Right lobe of liver (tissue), 6 donors: ENCODE results near the gene ISL2. TPM values are rescaled to one million over a fixed set of nuclear protein-coding genes. Genes with fewer than 3 reads are reported as not detected.

Experiments
- ATAC-seq, 4 donors: fragments of 200-7000 bp; cut with Tn5 transposase; one replicate each; pipeline ENCODE4 v1.9.1; 2020; ENCODE audit warnings: mild to moderate bottlenecking in 4 of 4, moderate library complexity in 4 of 4
- DNase-seq, 3 donors: peaks; one replicate each; pipeline ENCODE4 v3.0.0-alpha.2; 2020
- H3K27ac ChIP-seq, 3 donors: fragments of 200-600 bp; one replicate each; pipeline ENCODE4 v1.8.0; 2022
- H3K27me3 ChIP-seq, 2 donors: fragments of 200-600 bp; one replicate each; pipeline ENCODE4 v1.8.0; 2022
- H3K36me3 ChIP-seq, 4 donors: fragments of 200-600 bp; sonication (generic) in 1 of 4; one replicate each; pipeline versions ENCODE4 v1.5.1 to v1.8.0; 2017 to 2022; ENCODE audit warnings: control low read depth in 1 of 4
- H3K4me1 ChIP-seq, 4 donors: fragments of 200-600 bp; sonication (generic) in 1 of 4; one replicate each; pipeline versions ENCODE4 v1.5.1 to v1.8.0; 2017 to 2022; ENCODE audit warnings: control low read depth in 1 of 4
- H3K4me3 ChIP-seq, 3 donors: fragments of 200-600 bp; one replicate each; pipeline ENCODE4 v1.8.0; 2022
- H3K9me3 ChIP-seq, 4 donors: fragments of 200-600 bp; sonication (generic) in 1 of 4; one replicate each; pipeline versions ENCODE4 v1.5.1 to v1.8.0; 2017 to 2022; ENCODE audit warnings: control low read depth in 1 of 4
- CTCF ChIP-seq, 4 donors: fragments of 200-600 bp in 3 of 4; fragments of 450-650 bp in 1 of 4; IDR thresholded peaks; one replicate each; pipeline versions ENCODE4 v1.5.1 to v1.8.0; 2016 to 2022; ENCODE audit warnings: antibody characterized with exemption in 4 of 4, mild to moderate bottlenecking in 2 of 4
- POLR2A ChIP-seq: fragments of 450-650 bp; IDR thresholded peaks from one replicate; pipeline ENCODE4 v1.6.1; 2017; ENCODE audit warnings: antibody characterized with exemption, mild to moderate bottlenecking
- WGBS: methylation state at CpG from one replicate; pipeline ENCODE4 v1.1.6; 2018; ENCODE audit warnings: low coverage, low lambda C conversion rate; ENCODE audit not compliant: insufficient coverage; ENCODE audit errors: missing lambda C conversion rate; 5-methylcytosine and 5-hydroxymethylcytosine counted together
- intact Hi-C, 2 donors: fragments of 100-400 bp; cut with DNase I; formaldehyde crosslinking; loops; one replicate each; pipeline versions ENCODE4 v1.11.2 to v1.14.1; 2022
- total RNA-seq, 6 experiments: library from RNA; depleted of rRNA in 2 of 6; stranded (reverse); fragments of >200 nt in 2 of 6; fragmentation: NEBNext Ultra II Directional in 3 of 6; extraction: Animal tissue kit (Norgen Biotek cat#: 25700) in 3 of 6; gene quantifications; one replicate each; pipeline versions ENCODE4 v1.1.0 to v1.2.4, GENCODE V29; 2016 to 2023
- donor health status: DM: no; HTN: yes; CAD: no.
- donor health status: DM: no; HTN: no; CAD: no.
- donor health status: DM: no; HTN: no; CAD: no.
- donor health status: DM: no; HTN: yes; CAD: no.
- donor health status: DM: no; HTN: yes; CAD: no.

The ISL2 gene
- total RNA-seq, 6 experiments from 2014 or later, result not detected

GRCh38 chr15:76313731-76314130 is 22.8 kb upstream of the ISL2 start:
- no peak for ATAC-seq
- TF ChIP-seq CTCF (IDR thresholded peaks at IDR 0.05) (no peak), POLR2A (no peak)
- intact Hi-C loops, result no loop called here
- peaks cover 0 to 41% (median 12%) of the 10 kb centered on the region in 4 donors for H3K4me1 ChIP-seq
- no peaks in the 10 kb centered on the region for H3K9me3 ChIP-seq
- H3K4me3 ChIP-seq, result no peak overlapping the region
- WGBS, result 100% methylated on average over 2 of the region's 5 CpGs
- H3K27me3 ChIP-seq, result no peaks in the 10 kb centered on the region
- H3K36me3 ChIP-seq, result no peaks in the 10 kb centered on the region
- peak overlapping the region; percentile 53 to 93 (median 90) for H3K27ac ChIP-seq
- DNase-seq, result no peak

- Histone ChIP-seq H3K36me3 (no peaks in the 10 kb centered on the region), H3K27me3 (no peaks in the 10 kb centered on the region), H3K4me3 (no peak overlapping the region), H3K9me3 (no peaks in the 10 kb centered on the region), H3K4me1 (no peaks in the 10 kb centered on the region), H3K27ac (no peak overlapping the region)
- 77% methylated on average over 6 of the region's 6 CpGs for WGBS
- DNase-seq (no peak), ATAC-seq (no peak)
- intact Hi-C loops, result no loop called here
- TF ChIP-seq CTCF (IDR thresholded peaks at IDR 0.05) (no peak), POLR2A (no peak)
Measured at GRCh38 chr15:76320012-76320411, 16.6 kb upstream of the ISL2 start.

GRCh38 chr15:76321171-76321570 is 15.4 kb upstream of the ISL2 start:
- ATAC-seq (no peak), DNase-seq (no peak)
- Histone ChIP-seq H3K9me3 (no peaks in the 10 kb centered on the region), H3K27ac (no peak overlapping the region), H3K4me1 (no peaks in the 10 kb centered on the region), H3K27me3 (no peaks in the 10 kb centered on the region), H3K36me3 (no peaks in the 10 kb centered on the region), H3K4me3 (no peak overlapping the region)
- intact Hi-C loops, result no loop called here
- 41% methylated on average over 4 of the region's 10 CpGs for WGBS
- TF ChIP-seq POLR2A (no peak), CTCF (IDR thresholded peaks at IDR 0.05) (no peak)

GRCh38 chr15:76321602-76322001 is 15.0 kb upstream of the ISL2 start:
- TF ChIP-seq POLR2A (no peak), CTCF (IDR thresholded peaks at IDR 0.05) (no peak)
- Histone ChIP-seq H3K36me3 (no peaks in the 10 kb centered on the region), H3K4me3 (no peak overlapping the region), H3K27ac (no peak overlapping the region), H3K9me3 (no peaks in the 10 kb centered on the region), H3K27me3 (no peaks in the 10 kb centered on the region), H3K4me1 (no peaks in the 10 kb centered on the region)
- ATAC-seq, result no peak
- DNase-seq, result no peak
- intact Hi-C loops, result no loop called here
- 73% methylated on average over 5 of the region's 5 CpGs for WGBS

- Histone ChIP-seq H3K27ac (no peak overlapping the region), H3K4me3 (no peak overlapping the region), H3K9me3 (no peaks in the 10 kb centered on the region), H3K27me3 (no peaks in the 10 kb centered on the region), H3K4me1 (no peaks in the 10 kb centered on the region), H3K36me3 (no peaks in the 10 kb centered on the region)
- 60% methylated on average over 3 of the region's 3 CpGs for WGBS
- no peak for TF ChIP-seq POLR2A
- no peak for TF ChIP-seq CTCF (IDR thresholded peaks at IDR 0.05)
- DNase-seq (no peak), ATAC-seq (no peak)
- intact Hi-C loops, result no loop called here
Measured at GRCh38 chr15:76324066-76324465, 12.5 kb upstream of the ISL2 start.
